GM12878 (cell line): Measurements from ENCODE around the gene HIGD1C. TPM values are rescaled to one million over a fixed set of nuclear protein-coding genes. Genes with fewer than 3 reads are reported as not detected.

Source experiments
- ATAC-seq: fragments of 200-7000 bp; cut with Tn5 transposase; 3 replicates; pipeline ENCODE4 v1.9.1; 2020; ENCODE audit warnings: mild to moderate bottlenecking, moderate library complexity
- BruUV-seq: library from RNA; stranded (reverse); fragments of 400-500 nt; replicated peaks from 2 replicates; lab custom pipeline; 2021; lab: Mats Ljungman, UMichigan
- CTCF ChIA-PET: fragments of 300-600 bp; sonication (Branson Sonifier 250); formaldehyde crosslinking; extraction: SDS; loops from one replicate; lab custom pipeline; 2021; ENCODE audit warnings: inconsistent platforms; lab: Yijun Ruan, JAX
- POLR2A ChIA-PET: fragments of 350-600 bp; formaldehyde crosslinking; extraction: SDS; loops from one replicate; lab custom pipeline; 2021; ENCODE audit warnings: inconsistent platforms; lab: Charles Lee
- RAD21 ChIA-PET: fragments of 300-600 bp; sonication (Branson Sonifier 250); formaldehyde crosslinking; loops from one replicate; lab custom pipeline; 2023; ENCODE audit warnings: antibody characterized with exemption; ENCODE audit not compliant: unreplicated experiment; lab: Charles Lee
- SMC1A ChIA-PET: fragments of 300-600 bp; sonication (Branson Sonifier 250); formaldehyde crosslinking; loops from one replicate; lab custom pipeline; 2023; ENCODE audit not compliant: unreplicated experiment, uncharacterized antibody; lab: Charles Lee
- DNase-seq: peaks from one replicate; pipeline ENCODE4 v3.0.0-alpha.2; 2011; ENCODE audit warnings: low read depth, low spot score
- FAIRE-seq: peaks from 3 replicates; lab custom pipeline; 2011; peaks lifted over from hg19 to GRCh38; lab: Jason Lieb, UNC
- H2AFZ ChIP-seq: 2 replicates; pipeline ENCODE4 v1.6.0; 2011; ENCODE audit warnings: low read depth, low read length, control low read depth; ENCODE audit not compliant: control insufficient read depth
- H3K27ac ChIP-seq: 2 replicates; pipeline ENCODE4 v1.5.1; 2011; ENCODE audit warnings: control low read depth; ENCODE audit not compliant: control insufficient read depth, insufficient read depth
- H3K27me3 ChIP-seq, 2 experiments: replicated peaks in 1 of 2; 2 replicates each; pipeline versions ENCODE4 v1.6.0 to v1.6.1; 2011; ENCODE audit warnings: low read length in 1 of 2; ENCODE audit not compliant: control insufficient read depth in 2 of 2, insufficient read depth in 2 of 2
- H3K36me3 ChIP-seq, 2 experiments: 2 replicates each; pipeline ENCODE4 v1.5.1; 2011; ENCODE audit warnings: low read length in 1 of 2; ENCODE audit not compliant: control insufficient read depth in 2 of 2, insufficient read depth in 2 of 2
- H3K4me1 ChIP-seq: 2 replicates; pipeline ENCODE4 v1.6.1; 2011; ENCODE audit warnings: mild to moderate bottlenecking, low read length, moderate library complexity, mixed read lengths; ENCODE audit not compliant: control insufficient read depth, insufficient read depth
- H3K4me2 ChIP-seq: 2 replicates; pipeline ENCODE4 v1.6.0; 2011; ENCODE audit warnings: control low read depth; ENCODE audit not compliant: control insufficient read depth, insufficient read depth
- H3K4me3 ChIP-seq: fragments of 200-600 bp; sonication (generic); 2 replicates; pipeline ENCODE4 v1.5.1; 2016
- H3K79me2 ChIP-seq: 2 replicates; pipeline ENCODE4 v1.6.0; 2011; ENCODE audit warnings: low read length; ENCODE audit not compliant: control insufficient read depth, insufficient read depth
- H3K9ac ChIP-seq: 2 replicates; pipeline ENCODE4 v1.8.0; 2011; ENCODE audit warnings: low read length, control low read depth, mixed read lengths; ENCODE audit not compliant: control insufficient read depth, insufficient read depth
- H3K9me3 ChIP-seq: replicated peaks from 3 replicates; pipeline ENCODE4 v1.5.1; 2011; ENCODE audit warnings: mild to moderate bottlenecking, low read length; ENCODE audit not compliant: control insufficient read depth, insufficient read depth
- H4K20me1 ChIP-seq: 2 replicates; pipeline ENCODE4 v1.6.0; 2011; ENCODE audit not compliant: control insufficient read depth, insufficient read depth
- ASH2L ChIP-seq: fragments of 300-600, 200-600 bp; sonication (generic); IDR thresholded peaks from 2 replicates; pipeline ENCODE4 v1.6.1; 2017; ENCODE audit warnings: low read depth, mild to moderate bottlenecking, borderline replicate concordance
- BMI1 ChIP-seq: fragments of 450-650 bp; IDR thresholded peaks from 2 replicates; pipeline ENCODE4 v1.6.1; 2016; ENCODE audit warnings: mild to moderate bottlenecking, moderate library complexity, borderline replicate concordance
- CEBPB ChIP-seq, 2 experiments: fragments of 150-350 bp in 1 of 2; IDR thresholded peaks; 2 replicates each; pipeline ENCODE4 v1.6.1; 2012 to 2014; ENCODE audit warnings: low read depth in 2 of 2, low read length in 2 of 2, borderline replicate concordance in 1 of 2, inconsistent platforms in 1 of 2
- EP300 ChIP-seq, 2 experiments: fragments of 150-350 bp in 1 of 2; IDR thresholded peaks; 2 replicates each; pipeline ENCODE4 v1.6.1; 2011 to 2012; ENCODE audit warnings: low read depth in 2 of 2, low read length in 2 of 2, borderline replicate concordance in 1 of 2, improper control_type of control experiment in 1 of 2, inconsistent platforms in 1 of 2; ENCODE audit not compliant: control insufficient read depth in 1 of 2
- HDAC2 ChIP-seq: fragments of 200-600 bp; sonication (generic); IDR thresholded peaks from 2 replicates; pipeline ENCODE4 v1.6.1; 2017
- YY1 ChIP-seq: IDR thresholded peaks from 2 replicates; pipeline ENCODE4 v1.6.1; 2011; ENCODE audit warnings: low read depth, mild to moderate bottlenecking, low read length
- WGBS: methylation state at CpG from one replicate; pipeline ENCODE4 v1.1.6; 2016; ENCODE audit warnings: low lambda C conversion rate; ENCODE audit not compliant: insufficient replicate concordance, insufficient coverage; ENCODE audit errors: missing lambda C conversion rate; 5-methylcytosine and 5-hydroxymethylcytosine counted together
- in situ Hi-C: fragments of 300-500 bp; cut with MboI; formaldehyde crosslinking; loops from 9 replicates; pipeline ENCODE4 v1.14.3; 2018; ENCODE audit warnings: mixed read lengths
- intact Hi-C: fragments of 100-400 bp; cut with micrococcal nuclease; formaldehyde crosslinking; loops from one replicate; pipeline ENCODE4 v1.14.2; 2022; ENCODE audit not compliant: unreplicated experiment
- polyA plus RNA-seq, 11 experiments: library from polyadenylated mRNA; depleted of rRNA in 4 of 11; unstranded in 6 of 11; stranded (reverse) in 5 of 11; fragments of >200 nt; fragmentation: Nextera tagmentation in 4 of 11; fragmentation: Illumina TruSeq in 1 of 11; extraction: Ambion mirVana in 4 of 11; extraction: Trizol in 1 of 11; gene quantifications; 1 replicate in 1 of 11; 2 replicates in 10 of 11; pipeline versions ENCODE4 v1.2.1 to v1.2.3, GENCODE V29; 2011 to 2016; ENCODE audit warnings: inconsistent platforms in 2 of 11, missing spikeins in 2 of 11, low read depth in 1 of 11
- total RNA-seq, 4 experiments: library from RNA; depleted of rRNA in 3 of 4; stranded (reverse); fragments of >200 nt in 3 of 4; fragmentation: Illumina TruSeq in 1 of 4; extraction: Trizol in 1 of 4; gene quantifications; 2 replicates each; pipeline versions ENCODE4 v1.2.1 to v1.2.3, GENCODE V29; 2013 to 2021
- TF ChIP-seq, protein P1 (sequence below): fragments of 450-650 bp; IDR thresholded peaks from 2 replicates; pipeline ENCODE4 v1.6.1; 2016; ENCODE audit warnings: mild to moderate bottlenecking, moderate library complexity, borderline replicate concordance
- TF ChIP-seq, protein P2 (sequence below): fragments of 450-650 bp; IDR thresholded peaks from 2 replicates; pipeline ENCODE4 v1.6.1; 2017; ENCODE audit warnings: mild to moderate bottlenecking, moderate library complexity
- TF ChIP-seq, protein P3 (sequence below): fragments of 450-650 bp; formaldehyde crosslinking; IDR thresholded peaks from 2 replicates; pipeline ENCODE4 v1.5.0; 2022; ENCODE audit warnings: mild to moderate bottlenecking, missing genetic modification characterization

Gene HIGD1C
- total and polyA plus RNA-seq, 10 of the 15 experiments (the other 5 are each of a cell fraction or from before 2014, with no cell fraction given): not detected

DNA sequence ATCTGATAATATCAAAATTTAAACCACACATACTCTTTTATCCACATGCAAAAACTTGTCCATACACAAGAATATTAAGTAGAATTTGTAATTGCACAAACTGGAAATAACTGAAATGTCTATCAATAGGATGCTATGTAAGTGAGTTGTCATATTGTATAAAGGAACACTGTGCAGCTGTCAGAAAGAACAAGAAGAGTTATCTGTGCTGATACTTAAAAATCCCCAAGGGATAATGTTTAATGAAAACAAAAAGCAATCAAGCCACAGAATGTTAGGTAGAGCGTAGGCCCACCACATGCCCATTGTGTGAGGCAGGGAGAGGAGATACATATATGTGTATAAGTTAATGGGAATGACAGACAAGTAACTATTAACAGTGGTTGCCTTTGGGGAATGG lies 25.9 kb upstream of the HIGD1C start:
- Histone ChIP-seq H3K36me3 (no peaks in the 10 kb centered on the region), H3K27me3 (no peaks in the 10 kb centered on the region), H3K4me3 (peak overlapping the region; percentile 63; the same call in 1 of the 2 replicates)
- no peak for FAIRE-seq
- TF ChIP-seq, protein P1, sequence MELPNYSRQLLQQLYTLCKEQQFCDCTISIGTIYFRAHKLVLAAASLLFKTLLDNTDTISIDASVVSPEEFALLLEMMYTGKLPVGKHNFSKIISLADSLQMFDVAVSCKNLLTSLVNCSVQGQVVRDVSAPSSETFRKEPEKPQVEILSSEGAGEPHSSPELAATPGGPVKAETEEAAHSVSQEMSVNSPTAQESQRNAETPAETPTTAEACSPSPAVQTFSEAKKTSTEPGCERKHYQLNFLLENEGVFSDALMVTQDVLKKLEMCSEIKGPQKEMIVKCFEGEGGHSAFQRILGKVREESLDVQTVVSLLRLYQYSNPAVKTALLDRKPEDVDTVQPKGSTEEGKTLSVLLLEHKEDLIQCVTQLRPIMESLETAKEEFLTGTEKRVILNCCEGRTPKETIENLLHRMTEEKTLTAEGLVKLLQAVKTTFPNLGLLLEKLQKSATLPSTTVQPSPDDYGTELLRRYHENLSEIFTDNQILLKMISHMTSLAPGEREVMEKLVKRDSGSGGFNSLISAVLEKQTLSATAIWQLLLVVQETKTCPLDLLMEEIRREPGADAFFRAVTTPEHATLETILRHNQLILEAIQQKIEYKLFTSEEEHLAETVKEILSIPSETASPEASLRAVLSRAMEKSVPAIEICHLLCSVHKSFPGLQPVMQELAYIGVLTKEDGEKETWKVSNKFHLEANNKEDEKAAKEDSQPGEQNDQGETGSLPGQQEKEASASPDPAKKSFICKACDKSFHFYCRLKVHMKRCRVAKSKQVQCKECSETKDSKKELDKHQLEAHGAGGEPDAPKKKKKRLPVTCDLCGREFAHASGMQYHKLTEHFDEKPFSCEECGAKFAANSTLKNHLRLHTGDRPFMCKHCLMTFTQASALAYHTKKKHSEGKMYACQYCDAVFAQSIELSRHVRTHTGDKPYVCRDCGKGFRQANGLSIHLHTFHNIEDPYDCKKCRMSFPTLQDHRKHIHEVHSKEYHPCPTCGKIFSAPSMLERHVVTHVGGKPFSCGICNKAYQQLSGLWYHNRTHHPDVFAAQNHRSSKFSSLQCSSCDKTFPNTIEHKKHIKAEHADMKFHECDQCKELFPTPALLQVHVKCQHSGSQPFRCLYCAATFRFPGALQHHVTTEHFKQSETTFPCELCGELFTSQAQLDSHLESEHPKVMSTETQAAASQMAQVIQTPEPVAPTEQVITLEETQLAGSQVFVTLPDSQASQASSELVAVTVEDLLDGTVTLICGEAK: no peak
- TF ChIP-seq CEBPB (IDR thresholded peaks at IDR 0.05; ENCODE audit: borderline replicate concordance in 1 of 2, low read depth in 2 of 2, low read length in 2 of 2) (no peak), BMI1 (no peak), EP300 (IDR thresholded peaks at IDR 0.05; ENCODE audit: borderline replicate concordance in 1 of 2, control insufficient read depth in 1 of 2, low read depth in 2 of 2, low read length in 2 of 2) (no peak), ASH2L (no peak), YY1 (no peak), HDAC2 (no peak)
- TF ChIP-seq, protein P2, sequence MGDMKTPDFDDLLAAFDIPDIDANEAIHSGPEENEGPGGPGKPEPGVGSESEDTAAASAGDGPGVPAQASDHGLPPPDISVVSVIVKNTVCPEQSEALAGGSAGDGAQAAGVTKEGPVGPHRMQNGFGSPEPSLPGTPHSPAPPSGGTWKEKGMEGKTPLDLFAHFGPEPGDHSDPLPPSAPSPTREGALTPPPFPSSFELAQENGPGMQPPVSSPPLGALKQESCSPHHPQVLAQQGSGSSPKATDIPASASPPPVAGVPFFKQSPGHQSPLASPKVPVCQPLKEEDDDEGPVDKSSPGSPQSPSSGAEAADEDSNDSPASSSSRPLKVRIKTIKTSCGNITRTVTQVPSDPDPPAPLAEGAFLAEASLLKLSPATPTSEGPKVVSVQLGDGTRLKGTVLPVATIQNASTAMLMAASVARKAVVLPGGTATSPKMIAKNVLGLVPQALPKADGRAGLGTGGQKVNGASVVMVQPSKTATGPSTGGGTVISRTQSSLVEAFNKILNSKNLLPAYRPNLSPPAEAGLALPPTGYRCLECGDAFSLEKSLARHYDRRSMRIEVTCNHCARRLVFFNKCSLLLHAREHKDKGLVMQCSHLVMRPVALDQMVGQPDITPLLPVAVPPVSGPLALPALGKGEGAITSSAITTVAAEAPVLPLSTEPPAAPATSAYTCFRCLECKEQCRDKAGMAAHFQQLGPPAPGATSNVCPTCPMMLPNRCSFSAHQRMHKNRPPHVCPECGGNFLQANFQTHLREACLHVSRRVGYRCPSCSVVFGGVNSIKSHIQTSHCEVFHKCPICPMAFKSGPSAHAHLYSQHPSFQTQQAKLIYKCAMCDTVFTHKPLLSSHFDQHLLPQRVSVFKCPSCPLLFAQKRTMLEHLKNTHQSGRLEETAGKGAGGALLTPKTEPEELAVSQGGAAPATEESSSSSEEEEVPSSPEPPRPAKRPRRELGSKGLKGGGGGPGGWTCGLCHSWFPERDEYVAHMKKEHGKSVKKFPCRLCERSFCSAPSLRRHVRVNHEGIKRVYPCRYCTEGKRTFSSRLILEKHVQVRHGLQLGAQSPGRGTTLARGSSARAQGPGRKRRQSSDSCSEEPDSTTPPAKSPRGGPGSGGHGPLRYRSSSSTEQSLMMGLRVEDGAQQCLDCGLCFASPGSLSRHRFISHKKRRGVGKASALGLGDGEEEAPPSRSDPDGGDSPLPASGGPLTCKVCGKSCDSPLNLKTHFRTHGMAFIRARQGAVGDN: no peak
- TF ChIP-seq, protein P3, sequence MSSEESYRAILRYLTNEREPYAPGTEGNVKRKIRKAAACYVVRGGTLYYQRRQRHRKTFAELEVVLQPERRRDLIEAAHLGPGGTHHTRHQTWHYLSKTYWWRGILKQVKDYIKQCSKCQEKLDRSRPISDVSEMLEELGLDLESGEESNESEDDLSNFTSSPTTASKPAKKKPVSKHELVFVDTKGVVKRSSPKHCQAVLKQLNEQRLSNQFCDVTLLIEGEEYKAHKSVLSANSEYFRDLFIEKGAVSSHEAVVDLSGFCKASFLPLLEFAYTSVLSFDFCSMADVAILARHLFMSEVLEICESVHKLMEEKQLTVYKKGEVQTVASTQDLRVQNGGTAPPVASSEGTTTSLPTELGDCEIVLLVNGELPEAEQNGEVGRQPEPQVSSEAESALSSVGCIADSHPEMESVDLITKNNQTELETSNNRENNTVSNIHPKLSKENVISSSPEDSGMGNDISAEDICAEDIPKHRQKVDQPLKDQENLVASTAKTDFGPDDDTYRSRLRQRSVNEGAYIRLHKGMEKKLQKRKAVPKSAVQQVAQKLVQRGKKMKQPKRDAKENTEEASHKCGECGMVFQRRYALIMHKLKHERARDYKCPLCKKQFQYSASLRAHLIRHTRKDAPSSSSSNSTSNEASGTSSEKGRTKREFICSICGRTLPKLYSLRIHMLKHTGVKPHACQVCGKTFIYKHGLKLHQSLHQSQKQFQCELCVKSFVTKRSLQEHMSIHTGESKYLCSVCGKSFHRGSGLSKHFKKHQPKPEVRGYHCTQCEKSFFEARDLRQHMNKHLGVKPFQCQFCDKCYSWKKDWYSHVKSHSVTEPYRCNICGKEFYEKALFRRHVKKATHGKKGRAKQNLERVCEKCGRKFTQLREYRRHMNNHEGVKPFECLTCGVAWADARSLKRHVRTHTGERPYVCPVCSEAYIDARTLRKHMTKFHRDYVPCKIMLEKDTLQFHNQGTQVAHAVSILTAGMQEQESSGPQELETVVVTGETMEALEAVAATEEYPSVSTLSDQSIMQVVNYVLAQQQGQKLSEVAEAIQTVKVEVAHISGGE (CRISPR knock-in tag): no peak
- TF ChIP-seq, all 136 proteins: peak for 0
- H3K9me3 ChIP-seq: no peaks in the 10 kb centered on the region; the same call in 2 of the 3 replicates
- no peak for DNase-seq
- peak overlapping the region; percentile 63 for H3K4me2 ChIP-seq
- in situ Hi-C loops (no loop called here), intact Hi-C loops (loop anchor here (5.0 kb wide), 1 partner anchor 101 kb away; the partner anchor contains the start of gene SLC11A2)
- BruUV-seq: no TSS peak
- H3K79me2 ChIP-seq: no peaks in the 10 kb centered on the region
- ChIA-PET RAD21 (interaction anchor here (0.6 kb wide), 1 partner anchor 1116 kb away, joined by 3 read pairs; no protein-coding TSS in a partner anchor), POLR2A (no interaction called here), SMC1A (interaction anchor here (2.5 kb wide), 1 partner anchor 415 kb away, joined by 10 read pairs; no protein-coding TSS in a partner anchor), CTCF (interaction anchor here (0.6 to 1.6 kb wide), 3 partner anchors 61 to 1437 kb away, joined by 3 to 5 read pairs (median 3); no protein-coding TSS in a partner anchor)
- no peak overlapping the region for H3K27ac ChIP-seq
- H3K4me1 ChIP-seq: peaks cover 26% of the 10 kb centered on the region
- ATAC-seq: no peak
- H3K9ac ChIP-seq: no peak overlapping the region
- H4K20me1 ChIP-seq: no peaks in the 10 kb centered on the region
- no peak overlapping the region for H2AFZ ChIP-seq
- 46% methylated on average over 1 of the region's 1 CpG for WGBS
